Mammary epithelial cell (primary cell): ENCODE measurements around the gene TXNDC5.

Experiments
- EZH2 ChIP-seq: IDR thresholded peaks from 2 replicates; pipeline ENCODE4 v1.6.1; 2012; ENCODE audit warnings: low read length, inconsistent platforms, borderline replicate concordance
- TF ChIP-seq, protein P1 (sequence below), 2 donors: IDR thresholded peaks in 1 of 2; conservative IDR thresholded peaks in 1 of 2; 2 replicates each; pipeline ENCODE4 v1.5.1; 2011 to 2012; ENCODE audit warnings: inconsistent platforms in 2 of 2, low read length in 2 of 2, mild to moderate bottlenecking in 2 of 2, control low read depth in 1 of 2, low read depth in 1 of 2; ENCODE audit not compliant: insufficient read depth in 1 of 2; ENCODE audit errors: extremely low read depth in 1 of 2

GRCh38 chr6:7882505-7883257 lies 27.9 kb downstream of the TXNDC5 start:
- TF ChIP-seq, protein P1, sequence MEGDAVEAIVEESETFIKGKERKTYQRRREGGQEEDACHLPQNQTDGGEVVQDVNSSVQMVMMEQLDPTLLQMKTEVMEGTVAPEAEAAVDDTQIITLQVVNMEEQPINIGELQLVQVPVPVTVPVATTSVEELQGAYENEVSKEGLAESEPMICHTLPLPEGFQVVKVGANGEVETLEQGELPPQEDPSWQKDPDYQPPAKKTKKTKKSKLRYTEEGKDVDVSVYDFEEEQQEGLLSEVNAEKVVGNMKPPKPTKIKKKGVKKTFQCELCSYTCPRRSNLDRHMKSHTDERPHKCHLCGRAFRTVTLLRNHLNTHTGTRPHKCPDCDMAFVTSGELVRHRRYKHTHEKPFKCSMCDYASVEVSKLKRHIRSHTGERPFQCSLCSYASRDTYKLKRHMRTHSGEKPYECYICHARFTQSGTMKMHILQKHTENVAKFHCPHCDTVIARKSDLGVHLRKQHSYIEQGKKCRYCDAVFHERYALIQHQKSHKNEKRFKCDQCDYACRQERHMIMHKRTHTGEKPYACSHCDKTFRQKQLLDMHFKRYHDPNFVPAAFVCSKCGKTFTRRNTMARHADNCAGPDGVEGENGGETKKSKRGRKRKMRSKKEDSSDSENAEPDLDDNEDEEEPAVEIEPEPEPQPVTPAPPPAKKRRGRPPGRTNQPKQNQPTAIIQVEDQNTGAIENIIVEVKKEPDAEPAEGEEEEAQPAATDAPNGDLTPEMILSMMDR (conservative IDR thresholded peaks at IDR 0.05 in 1 of 2, IDR thresholded peaks at IDR 0.05 in 1 of 2; ENCODE audit: extremely low read depth in 1 of 2, insufficient read depth in 1 of 2, low read depth in 1 of 2, low read length in 2 of 2): no peak
- no peak for TF ChIP-seq EZH2
